Measurements from ENCODE around the gene FHDC1.

Gene FHDC1

DNA sequence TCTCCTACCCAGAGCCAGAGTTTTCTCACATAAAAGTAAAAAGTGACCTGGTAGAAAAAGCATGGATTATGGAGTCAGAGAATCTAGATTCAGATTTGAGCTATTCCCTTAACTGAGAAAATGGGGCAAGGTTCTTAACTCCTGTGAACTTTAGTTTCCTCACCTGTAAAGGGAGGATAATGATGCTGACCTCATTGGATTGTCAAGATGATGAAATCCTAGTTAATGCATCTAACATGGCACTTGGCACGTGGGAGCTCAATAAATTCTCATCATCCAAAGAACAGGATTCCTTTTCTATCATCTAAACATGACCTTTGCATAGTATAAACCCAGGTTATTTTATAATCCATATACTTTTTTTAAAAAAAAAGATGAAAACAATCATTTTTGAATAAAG lies 18.6 kb downstream of the FHDC1 start:
- no peaks in the 10 kb centered on the region for H3K36me3 ChIP-seq (ENCODE audit: control insufficient read depth, insufficient read depth, low read length)
- H3K9me3 ChIP-seq (ENCODE audit: control insufficient read depth, low read length) = no peaks in the 10 kb centered on the region
- H3K27me3 ChIP-seq (ENCODE audit: control insufficient read depth, insufficient read depth, low read length, poor library complexity, severe bottlenecking) = no peaks in the 10 kb centered on the region
- H3K4me1 ChIP-seq (ENCODE audit: control insufficient read depth, insufficient read depth, low read length) = peaks cover 16% of the 10 kb centered on the region
- WGBS, 2 experiments = 100% methylated on average over 1 of the region's 1 CpG
- no peak overlapping the region for H3K4me3 ChIP-seq (ENCODE audit: insufficient read depth, low read depth, low read length)
- no peak overlapping the region for H3K27ac ChIP-seq (ENCODE audit: insufficient read depth, low read depth, low read length, poor library complexity, severe bottlenecking)

DNA sequence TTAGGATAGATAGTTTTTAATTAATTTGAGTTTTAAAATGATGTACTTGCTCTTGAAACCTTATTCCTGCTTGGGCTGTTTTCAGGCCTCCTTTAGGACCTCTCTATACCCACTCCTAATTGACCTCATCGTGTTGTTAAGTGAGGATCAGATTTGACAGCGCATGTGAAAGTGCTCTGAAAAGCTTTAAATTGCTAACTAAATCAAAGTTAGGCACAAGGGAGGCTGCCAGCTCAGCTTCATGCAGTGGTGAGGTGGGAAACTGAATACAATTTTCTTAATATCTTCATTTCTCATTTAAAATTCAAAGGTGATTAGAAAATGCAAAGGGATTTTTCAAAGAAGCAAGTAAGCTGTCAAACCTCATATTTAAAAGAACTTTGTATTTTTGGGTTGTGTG lies 20.0 kb downstream of the FHDC1 start:
- Histone ChIP-seq H3K4me1 (ENCODE audit: control insufficient read depth, insufficient read depth, low read length) (peaks cover 10% of the 10 kb centered on the region), H3K36me3 (ENCODE audit: control insufficient read depth, insufficient read depth, low read length) (no peaks in the 10 kb centered on the region), H3K4me3 (ENCODE audit: insufficient read depth, low read depth, low read length) (no peak overlapping the region), H3K27me3 (ENCODE audit: control insufficient read depth, insufficient read depth, low read length, poor library complexity, severe bottlenecking) (no peaks in the 10 kb centered on the region), H3K27ac (ENCODE audit: insufficient read depth, low read depth, low read length, poor library complexity, severe bottlenecking) (no peak overlapping the region), H3K9me3 (ENCODE audit: control insufficient read depth, low read length) (no peaks in the 10 kb centered on the region)
- 77 to 86% methylated on average over 2 of the region's 2 CpGs for WGBS, 2 experiments

DNA sequence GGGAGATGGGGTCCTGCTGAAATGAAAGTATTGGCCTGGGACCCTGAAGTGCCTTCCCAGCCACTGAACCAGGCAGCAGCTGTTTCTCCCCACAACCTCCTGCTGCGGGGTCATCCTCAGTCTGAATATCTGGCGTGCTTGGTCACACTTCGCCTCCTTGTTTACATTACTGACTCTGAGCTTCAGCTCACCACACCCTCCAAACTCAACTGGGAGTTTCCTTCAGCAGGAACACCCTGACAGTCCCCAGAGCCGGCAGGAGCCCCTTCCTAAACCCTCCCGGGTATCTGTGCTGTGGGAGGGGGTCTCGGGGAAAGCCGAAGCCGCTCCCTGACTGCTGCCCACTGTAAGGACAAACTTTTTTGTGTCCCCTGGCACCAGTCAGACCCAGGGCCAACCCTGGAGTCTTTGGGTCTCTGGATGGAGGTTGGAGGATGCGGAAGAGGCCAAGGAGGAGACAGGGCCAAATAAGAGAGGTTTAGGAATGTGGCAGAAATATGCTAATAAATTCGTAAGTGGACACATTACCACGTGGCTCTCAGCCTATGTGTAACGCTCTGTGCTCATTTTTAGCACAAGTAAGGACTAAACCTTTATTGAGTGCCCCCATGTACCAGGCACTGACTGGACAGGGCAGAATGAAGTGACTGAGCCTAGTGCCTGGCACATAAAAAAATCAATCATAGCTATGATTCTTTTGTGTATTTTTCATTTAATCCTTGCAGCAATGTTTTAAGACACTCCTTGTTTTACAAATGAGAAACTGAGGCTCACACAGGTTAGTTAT lies 20.7 kb downstream of the FHDC1 start:
- Histone ChIP-seq H3K9me3 (ENCODE audit: control insufficient read depth, low read length) (no peaks in the 10 kb centered on the region), H3K4me3 (ENCODE audit: insufficient read depth, low read depth, low read length) (no peak overlapping the region), H3K27me3 (ENCODE audit: control insufficient read depth, insufficient read depth, low read length, poor library complexity, severe bottlenecking) (no peaks in the 10 kb centered on the region), H3K27ac (ENCODE audit: insufficient read depth, low read depth, low read length, poor library complexity, severe bottlenecking) (no peak overlapping the region), H3K4me1 (ENCODE audit: control insufficient read depth, insufficient read depth, low read length) (peaks cover 11% of the 10 kb centered on the region), H3K36me3 (ENCODE audit: control insufficient read depth, insufficient read depth, low read length) (no peaks in the 10 kb centered on the region)
- 70 to 81% methylated on average over 12 of the region's 12 CpGs for WGBS, 2 experiments

DNA sequence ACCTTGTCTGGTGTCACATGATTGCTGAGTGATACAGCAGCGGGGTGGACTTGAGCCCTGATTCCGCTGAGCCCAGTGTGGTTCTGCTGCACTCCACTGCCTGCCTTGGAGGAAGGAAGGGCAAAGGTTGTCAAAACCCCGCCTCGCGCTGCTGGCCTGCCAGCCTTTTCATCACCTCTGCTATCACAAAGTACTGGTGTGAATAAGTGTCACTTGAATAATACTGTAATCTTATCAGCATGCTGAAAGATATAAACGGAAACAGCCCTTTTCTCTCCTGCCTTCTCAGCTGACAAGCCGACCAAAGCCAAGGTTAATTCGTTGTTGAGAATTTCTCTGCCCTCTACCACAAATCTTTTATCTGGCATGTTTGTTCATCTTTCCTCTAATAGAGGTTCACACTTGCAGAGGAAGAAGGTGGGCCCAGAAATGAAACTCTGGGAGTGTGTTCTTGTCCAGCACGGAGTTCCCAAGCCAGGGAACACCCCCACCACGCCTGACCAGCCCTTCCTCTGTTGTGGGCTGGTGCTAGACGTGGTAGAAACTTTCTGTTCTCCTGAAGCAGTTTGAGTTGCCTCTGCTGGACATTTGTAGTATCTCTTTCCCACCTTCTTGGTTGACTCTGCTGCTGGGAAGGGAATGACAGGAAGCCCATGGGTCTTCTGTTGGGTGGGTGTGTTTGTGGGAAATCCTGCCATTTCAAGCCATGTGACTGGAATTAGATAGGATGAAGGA lies 21.5 kb downstream of the FHDC1 start:
- Histone ChIP-seq H3K27ac (ENCODE audit: insufficient read depth, low read depth, low read length, poor library complexity, severe bottlenecking) (no peak overlapping the region), H3K4me3 (ENCODE audit: insufficient read depth, low read depth, low read length) (no peak overlapping the region)
- 89 to 92% methylated on average over 11 of the region's 11 CpGs for WGBS, 2 experiments

DNA sequence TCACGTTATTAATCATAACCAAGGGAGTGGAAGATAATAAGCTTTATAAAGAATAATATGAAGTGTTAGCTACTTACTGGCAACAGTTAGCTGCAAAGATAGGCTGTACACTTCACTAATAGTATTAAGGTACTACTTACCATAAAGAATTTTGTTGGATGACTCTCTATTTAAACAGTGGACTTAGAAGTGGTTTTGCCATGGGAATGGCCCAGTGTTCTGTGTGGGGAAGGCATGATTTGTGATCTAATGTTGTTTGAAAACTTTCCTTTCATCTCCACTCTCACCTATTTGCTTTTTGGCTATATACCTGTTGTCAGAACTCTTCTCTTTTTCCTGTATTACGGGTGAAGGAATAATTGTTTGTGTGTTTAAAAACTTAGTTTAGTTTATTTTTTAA lies 23.0 kb downstream of the FHDC1 start:
- H3K27me3 ChIP-seq (ENCODE audit: control insufficient read depth, insufficient read depth, low read length, poor library complexity, severe bottlenecking) = no peaks in the 10 kb centered on the region
- no peaks in the 10 kb centered on the region for H3K36me3 ChIP-seq (ENCODE audit: control insufficient read depth, insufficient read depth, low read length)
- no peak overlapping the region for H3K4me3 ChIP-seq (ENCODE audit: insufficient read depth, low read depth, low read length)
- H3K4me1 ChIP-seq (ENCODE audit: control insufficient read depth, insufficient read depth, low read length) = peaks cover 11% of the 10 kb centered on the region
- H3K9me3 ChIP-seq (ENCODE audit: control insufficient read depth, low read length) = no peaks in the 10 kb centered on the region
- H3K27ac ChIP-seq (ENCODE audit: insufficient read depth, low read depth, low read length, poor library complexity, severe bottlenecking) = no peak overlapping the region
- 100% methylated on average over 1 of the region's 2 CpGs; no CpG with 5 or more reads in 1 of the 2 experiments for WGBS, 2 experiments

More for the DNA sequence above, 21.5 kb downstream of the FHDC1 start:
- Histone ChIP-seq H3K27me3 (ENCODE audit: control insufficient read depth, insufficient read depth, low read length, poor library complexity, severe bottlenecking) (no peaks in the 10 kb centered on the region), H3K4me1 (ENCODE audit: control insufficient read depth, insufficient read depth, low read length) (peaks cover 11% of the 10 kb centered on the region), H3K36me3 (ENCODE audit: control insufficient read depth, insufficient read depth, low read length) (no peaks in the 10 kb centered on the region), H3K9me3 (ENCODE audit: control insufficient read depth, low read length) (no peaks in the 10 kb centered on the region)

DNA sequence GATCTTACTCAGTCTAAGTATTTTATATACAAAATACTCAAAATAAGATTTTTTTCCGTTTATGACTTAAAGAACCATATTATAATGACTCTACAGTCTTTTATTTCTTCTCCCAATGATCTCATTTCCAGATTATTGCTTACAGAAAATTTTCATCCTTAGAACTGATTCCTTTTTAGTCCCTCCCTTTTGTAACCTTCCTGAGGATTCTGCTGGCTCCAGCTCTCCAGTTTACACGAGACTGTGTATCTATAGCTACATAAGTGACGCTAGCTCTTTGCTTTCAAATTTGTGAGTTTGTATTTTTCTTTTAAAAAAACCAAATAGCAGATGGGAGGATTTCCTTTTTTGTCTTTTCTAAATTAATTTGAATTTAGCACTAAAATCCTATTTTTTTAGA lies 24.0 kb downstream of the FHDC1 start:
- WGBS, 2 experiments = 92 to 96% methylated on average over 2 to 3 of the region's 3 CpGs

DNA sequence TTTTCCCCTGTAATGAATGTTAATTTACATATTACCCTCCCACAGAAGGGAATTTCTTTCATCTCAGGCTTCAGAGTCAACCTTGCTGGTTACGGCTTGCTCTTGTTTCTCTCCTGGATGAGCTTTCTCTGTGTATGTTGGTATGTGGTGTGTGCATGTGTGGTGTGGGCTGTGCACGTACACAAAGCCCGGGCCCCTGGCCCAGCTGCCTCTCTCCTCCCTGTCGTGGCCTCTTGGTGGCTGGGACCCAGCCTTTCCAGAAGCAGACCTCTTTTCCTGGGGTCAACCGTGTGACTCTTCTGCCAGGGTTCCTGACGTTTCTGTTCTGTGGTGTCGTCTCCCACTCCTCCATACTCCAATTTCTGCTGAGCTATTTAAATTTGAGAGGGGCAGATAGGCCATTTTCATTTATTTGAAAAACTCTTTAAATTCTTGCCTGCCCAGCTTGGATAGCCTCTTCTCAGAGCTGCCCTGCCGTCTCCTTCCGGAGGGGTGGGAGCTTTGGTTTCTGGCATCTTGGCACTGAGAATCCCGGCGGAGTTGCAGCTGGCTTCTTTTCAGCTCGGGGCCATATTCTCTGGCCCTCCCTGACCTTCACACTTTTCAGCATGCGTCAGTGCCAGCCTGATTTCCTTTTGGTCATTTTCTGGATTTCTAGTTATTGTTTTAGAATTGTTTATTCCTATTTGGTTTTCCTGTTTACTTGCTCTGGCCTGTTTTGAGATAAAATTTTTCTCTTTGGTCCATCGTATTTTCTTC lies 25.1 kb downstream of the FHDC1 start:
- peaks cover 11% of the 10 kb centered on the region for H3K4me1 ChIP-seq (ENCODE audit: control insufficient read depth, insufficient read depth, low read length)
- H3K36me3 ChIP-seq (ENCODE audit: control insufficient read depth, insufficient read depth, low read length) = no peaks in the 10 kb centered on the region
- H3K9me3 ChIP-seq (ENCODE audit: control insufficient read depth, low read length) = no peaks in the 10 kb centered on the region
- WGBS, 2 experiments = 87 to 88% methylated on average over 13 to 14 of the region's 14 CpGs
- no peak overlapping the region for H3K4me3 ChIP-seq (ENCODE audit: insufficient read depth, low read depth, low read length)
- no peaks in the 10 kb centered on the region for H3K27me3 ChIP-seq (ENCODE audit: control insufficient read depth, insufficient read depth, low read length, poor library complexity, severe bottlenecking)
- H3K27ac ChIP-seq (ENCODE audit: insufficient read depth, low read depth, low read length, poor library complexity, severe bottlenecking) = no peak overlapping the region

More for the DNA sequence above, 24.0 kb downstream of the FHDC1 start:
- H3K27ac ChIP-seq (ENCODE audit: insufficient read depth, low read depth, low read length, poor library complexity, severe bottlenecking) = no peak overlapping the region
- peaks cover 11% of the 10 kb centered on the region for H3K4me1 ChIP-seq (ENCODE audit: control insufficient read depth, insufficient read depth, low read length)
- no peaks in the 10 kb centered on the region for H3K27me3 ChIP-seq (ENCODE audit: control insufficient read depth, insufficient read depth, low read length, poor library complexity, severe bottlenecking)
- no peaks in the 10 kb centered on the region for H3K36me3 ChIP-seq (ENCODE audit: control insufficient read depth, insufficient read depth, low read length)
- no peaks in the 10 kb centered on the region for H3K9me3 ChIP-seq (ENCODE audit: control insufficient read depth, low read length)
- H3K4me3 ChIP-seq (ENCODE audit: insufficient read depth, low read depth, low read length) = no peak overlapping the region

DNA sequence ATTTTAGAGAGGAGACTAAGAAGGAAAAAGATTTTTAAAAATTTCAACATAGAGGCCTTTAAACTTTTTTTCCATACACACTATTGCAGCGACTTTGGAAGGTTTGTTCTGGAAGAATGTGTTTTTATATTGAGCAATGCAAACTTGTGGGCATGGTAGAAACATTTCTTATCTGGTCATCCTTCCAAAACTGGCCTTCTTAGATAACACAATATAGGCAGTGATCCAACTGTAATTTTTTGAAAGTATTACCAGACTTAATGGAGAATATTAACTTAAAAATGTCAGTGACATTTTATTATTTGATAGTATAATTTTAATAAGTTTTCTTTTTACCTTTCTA lies 25.6 kb downstream of the FHDC1 start:
- Histone ChIP-seq H3K4me3 (ENCODE audit: insufficient read depth, low read depth, low read length) (no peak overlapping the region), H3K36me3 (ENCODE audit: control insufficient read depth, insufficient read depth, low read length) (no peaks in the 10 kb centered on the region), H3K9me3 (ENCODE audit: control insufficient read depth, low read length) (no peaks in the 10 kb centered on the region), H3K27me3 (ENCODE audit: control insufficient read depth, insufficient read depth, low read length, poor library complexity, severe bottlenecking) (no peaks in the 10 kb centered on the region), H3K27ac (ENCODE audit: insufficient read depth, low read depth, low read length, poor library complexity, severe bottlenecking) (no peak overlapping the region), H3K4me1 (ENCODE audit: control insufficient read depth, insufficient read depth, low read length) (peaks cover 7% of the 10 kb centered on the region)
- WGBS, 2 experiments = 100% methylated on average over 1 of the region's 1 CpG

DNA sequence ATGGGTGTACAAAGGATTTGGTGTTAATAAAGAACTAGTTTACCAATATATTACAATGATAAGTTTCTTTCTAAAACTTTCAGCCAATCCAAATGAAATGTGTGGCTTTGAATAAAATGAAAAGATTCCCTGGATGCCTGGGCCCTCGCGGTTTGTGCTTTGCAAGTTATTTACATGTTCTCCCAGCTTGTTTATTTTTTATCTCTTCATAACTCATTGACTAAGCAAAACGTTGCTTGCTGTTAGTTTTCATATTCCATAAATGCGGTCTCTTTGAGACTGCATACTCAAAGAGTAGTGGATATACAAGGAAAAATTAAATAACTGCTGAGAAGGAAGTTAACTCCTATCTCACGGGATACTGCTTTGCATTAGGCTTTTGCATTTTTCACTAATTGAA lies 26.0 kb downstream of the FHDC1 start:
- H3K4me3 ChIP-seq (ENCODE audit: insufficient read depth, low read depth, low read length) = no peak overlapping the region
- H3K36me3 ChIP-seq (ENCODE audit: control insufficient read depth, insufficient read depth, low read length) = no peaks in the 10 kb centered on the region
- H3K27me3 ChIP-seq (ENCODE audit: control insufficient read depth, insufficient read depth, low read length, poor library complexity, severe bottlenecking) = no peaks in the 10 kb centered on the region
- no peaks in the 10 kb centered on the region for H3K9me3 ChIP-seq (ENCODE audit: control insufficient read depth, low read length)
- H3K4me1 ChIP-seq (ENCODE audit: control insufficient read depth, insufficient read depth, low read length) = peaks cover 3% of the 10 kb centered on the region
- H3K27ac ChIP-seq (ENCODE audit: insufficient read depth, low read depth, low read length, poor library complexity, severe bottlenecking) = no peak overlapping the region
- WGBS, 2 experiments = 94 to 95% methylated on average over 4 to 5 of the region's 5 CpGs

DNA sequence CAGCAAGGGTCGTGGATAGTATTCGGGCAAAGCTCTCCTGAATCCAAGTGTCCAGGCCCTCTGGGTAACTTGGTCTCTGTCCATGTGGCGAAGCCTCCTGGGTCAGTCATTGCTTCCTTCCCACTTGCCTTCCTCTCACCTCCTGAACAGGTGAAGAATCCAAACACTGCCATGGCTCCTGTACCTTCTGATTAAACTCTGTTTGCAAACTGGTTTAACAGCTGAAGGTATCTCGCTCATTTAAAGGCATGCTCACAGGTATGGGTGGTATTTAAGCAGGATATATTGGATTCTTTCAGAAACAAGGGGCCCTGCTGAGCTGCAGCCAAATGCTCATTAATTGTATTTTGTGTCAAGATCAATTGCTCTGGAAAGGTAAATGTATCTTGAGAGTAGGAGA lies 28.2 kb downstream of the FHDC1 start:
- WGBS, 2 experiments = 95 to 99% methylated on average over 4 of the region's 4 CpGs
- Histone ChIP-seq H3K27me3 (ENCODE audit: control insufficient read depth, insufficient read depth, low read length, poor library complexity, severe bottlenecking) (no peaks in the 10 kb centered on the region), H3K36me3 (ENCODE audit: control insufficient read depth, insufficient read depth, low read length) (peaks cover 3% of the 10 kb centered on the region), H3K9me3 (ENCODE audit: control insufficient read depth, low read length) (no peaks in the 10 kb centered on the region), H3K4me1 (ENCODE audit: control insufficient read depth, insufficient read depth, low read length) (peaks cover 3% of the 10 kb centered on the region), H3K27ac (ENCODE audit: insufficient read depth, low read depth, low read length, poor library complexity, severe bottlenecking) (no peak overlapping the region), H3K4me3 (ENCODE audit: insufficient read depth, low read depth, low read length) (no peak overlapping the region)
